HG03045 (cell line): ENCODE results near the gene ARHGEF28.

ENCODE experiments used
- ATAC-seq: cut with Tn5 transposase; IDR thresholded peaks from one replicate; pipeline ENCODE4 v1.9.1; 2021; ENCODE audit warnings: mild to moderate bottlenecking, moderate library complexity; ENCODE audit not compliant: unreplicated experiment

Gene ARHGEF28

GRCh38 chr5:73625944-73626811 is at the start of gene ARHGEF28:
Gene ARHGEF28 (plus strand): TSS chr5:73626196. CDS start chr5:73684852, 58,656 bp downstream.
- peak; percentile 71 for ATAC-seq

GRCh38 chr5:73582285-73583145 is 43.5 kb upstream of the ARHGEF28 start:
- ATAC-seq, result no peak

GRCh38 chr5:73587923-73588322 is 38.1 kb upstream of the ARHGEF28 start:
- no peak for ATAC-seq

GRCh38 chr5:73591102-73591695 is 34.8 kb upstream of the ARHGEF28 start:
- ATAC-seq, result no peak

GRCh38 chr5:73591698-73592501 is 34.1 kb upstream of the ARHGEF28 start:
- ATAC-seq, result no peak

GRCh38 chr5:73592551-73592950 is 33.4 kb upstream of the ARHGEF28 start:
- ATAC-seq, result no peak

GRCh38 chr5:73596705-73597328 is 29.2 kb upstream of the ARHGEF28 start:
- no peak for ATAC-seq

GRCh38 chr5:73599380-73599779 is 26.6 kb upstream of the ARHGEF28 start:
- no peak for ATAC-seq

- ATAC-seq, result no peak
These were observed 22.0 kb upstream of the ARHGEF28 start for GRCh38 chr5:73603998-73604397.

- ATAC-seq, result no peak
These were observed 20.5 kb upstream of the ARHGEF28 start for GRCh38 chr5:73605223-73606087.

- no peak for ATAC-seq
These were observed 19.7 kb upstream of the ARHGEF28 start for GRCh38 chr5:73606206-73606753.

- ATAC-seq, result no peak
These were observed 18.8 kb upstream of the ARHGEF28 start for GRCh38 chr5:73607228-73607627.

GRCh38 chr5:73612799-73613198 is 13.2 kb upstream of the ARHGEF28 start:
- ATAC-seq, result no peak

GRCh38 chr5:73615085-73615484 is 10.9 kb upstream of the ARHGEF28 start:
- no peak for ATAC-seq

GRCh38 chr5:73615947-73616346 is 10.0 kb upstream of the ARHGEF28 start:
- ATAC-seq, result no peak

GRCh38 chr5:73617510-73618279 is 8.3 kb upstream of the ARHGEF28 start:
- no peak for ATAC-seq

- ATAC-seq, result no peak
These were observed 6.2 kb upstream of the ARHGEF28 start for GRCh38 chr5:73619606-73620333.

- no peak for ATAC-seq
These were observed 5.7 kb upstream of the ARHGEF28 start for GRCh38 chr5:73620334-73620687.
